ENCODE measurements around the gene ROBO1.
A peak's percentile ranks its signal among the peaks of the same experiment; 100 is the strongest.

The ROBO1 gene

GRCh38 chr3:79767905-79768267, at the start of gene ROBO1:
Gene ROBO1 (minus strand): TSS chr3:79767998.
- peaks cover 26% of the 10 kb centered on the region for H3K27me3 Mint-ChIP-seq (ENCODE audit: low read depth, poor library complexity)
- no peak within 1 kb of the TSS for H3K4me3 Mint-ChIP-seq
- H3K9me3 Mint-ChIP-seq, result peaks cover 3% of the 10 kb centered on the region
- DNase-seq, result peak; percentile 20
- TF ChIP-seq CTCF (IDR thresholded peaks at IDR 0.05), result no peak
- H3K4me1 Mint-ChIP-seq, result peaks cover 32% of the 10 kb centered on the region
- H3K27ac Mint-ChIP-seq, result no peak within 1 kb of the TSS
- H3K36me3 Mint-ChIP-seq (ENCODE audit: low read depth), result no peaks in the 10 kb centered on the region

GRCh38 chr3:79817224-79817623, 49.4 kb upstream of the ROBO1 start:
- DNase-seq, result no peak
- H3K27me3 Mint-ChIP-seq (ENCODE audit: low read depth, poor library complexity), result no peaks in the 10 kb centered on the region
- TF ChIP-seq CTCF (IDR thresholded peaks at IDR 0.05), result no peak
- peaks cover 33% of the 10 kb centered on the region for H3K9me3 Mint-ChIP-seq
- no peak overlapping the region for H3K4me3 Mint-ChIP-seq
- no peaks in the 10 kb centered on the region for H3K36me3 Mint-ChIP-seq (ENCODE audit: low read depth)
- no peaks in the 10 kb centered on the region for H3K4me1 Mint-ChIP-seq
- H3K27ac Mint-ChIP-seq, result no peak overlapping the region

GRCh38 chr3:79815478-79815877, 47.7 kb upstream of the ROBO1 start:
- no peak for DNase-seq
- H3K27me3 Mint-ChIP-seq (ENCODE audit: low read depth, poor library complexity), result no peaks in the 10 kb centered on the region
- peaks cover 33% of the 10 kb centered on the region for H3K9me3 Mint-ChIP-seq
- H3K4me3 Mint-ChIP-seq, result no peak overlapping the region
- no peaks in the 10 kb centered on the region for H3K4me1 Mint-ChIP-seq
- TF ChIP-seq CTCF (IDR thresholded peaks at IDR 0.05), result no peak
- H3K27ac Mint-ChIP-seq, result no peak overlapping the region
- no peaks in the 10 kb centered on the region for H3K36me3 Mint-ChIP-seq (ENCODE audit: low read depth)

- Mint-ChIP-seq H3K27ac (no peak overlapping the region), H3K36me3 (ENCODE audit: low read depth) (no peaks in the 10 kb centered on the region), H3K4me1 (no peaks in the 10 kb centered on the region), H3K4me3 (no peak overlapping the region), H3K9me3 (peaks cover 13% of the 10 kb centered on the region), H3K27me3 (ENCODE audit: low read depth, poor library complexity) (no peaks in the 10 kb centered on the region)
- TF ChIP-seq CTCF (IDR thresholded peaks at IDR 0.05), result no peak
- DNase-seq, result no peak
These were observed 42.8 kb upstream of the ROBO1 start for GRCh38 chr3:79810581-79810980.

DNA sequence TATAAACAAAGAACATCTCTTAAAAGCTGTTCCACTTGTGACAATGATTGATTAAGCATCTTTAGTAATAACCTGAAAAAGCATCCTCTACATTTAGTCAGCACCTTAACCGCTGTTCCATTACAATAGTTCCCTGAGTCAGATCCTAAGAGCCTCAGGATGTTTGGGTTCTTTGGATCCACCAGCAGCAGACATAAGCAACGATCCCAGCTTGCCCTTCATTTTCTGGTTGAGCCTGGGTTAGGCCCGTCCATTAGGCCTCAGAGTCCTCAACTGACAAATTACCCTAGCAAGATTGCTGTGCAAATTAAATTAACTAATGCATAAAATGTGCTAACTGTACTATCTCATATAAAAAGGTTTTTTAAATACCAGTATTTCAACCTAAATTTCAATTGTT, 42.3 kb upstream of the ROBO1 start:
- Mint-ChIP-seq H3K36me3 (ENCODE audit: low read depth) (no peaks in the 10 kb centered on the region), H3K4me3 (no peak overlapping the region), H3K4me1 (no peaks in the 10 kb centered on the region), H3K9me3 (peaks cover 8% of the 10 kb centered on the region), H3K27ac (no peak overlapping the region), H3K27me3 (ENCODE audit: low read depth, poor library complexity) (no peaks in the 10 kb centered on the region)
- no peak for DNase-seq
- no peak for TF ChIP-seq CTCF (IDR thresholded peaks at IDR 0.05)

GRCh38 chr3:79809106-79809505, 41.3 kb upstream of the ROBO1 start:
- TF ChIP-seq CTCF (IDR thresholded peaks at IDR 0.05), result no peak
- no peaks in the 10 kb centered on the region for H3K27me3 Mint-ChIP-seq (ENCODE audit: low read depth, poor library complexity)
- H3K9me3 Mint-ChIP-seq, result peaks cover under 1% of the 10 kb centered on the region
- H3K4me3 Mint-ChIP-seq, result no peak overlapping the region
- no peaks in the 10 kb centered on the region for H3K36me3 Mint-ChIP-seq (ENCODE audit: low read depth)
- H3K4me1 Mint-ChIP-seq, result no peaks in the 10 kb centered on the region
- no peak for DNase-seq
- H3K27ac Mint-ChIP-seq, result no peak overlapping the region
